ENCODE data around the gene DNAJC16.

DNAJC16 gene

DNA sequence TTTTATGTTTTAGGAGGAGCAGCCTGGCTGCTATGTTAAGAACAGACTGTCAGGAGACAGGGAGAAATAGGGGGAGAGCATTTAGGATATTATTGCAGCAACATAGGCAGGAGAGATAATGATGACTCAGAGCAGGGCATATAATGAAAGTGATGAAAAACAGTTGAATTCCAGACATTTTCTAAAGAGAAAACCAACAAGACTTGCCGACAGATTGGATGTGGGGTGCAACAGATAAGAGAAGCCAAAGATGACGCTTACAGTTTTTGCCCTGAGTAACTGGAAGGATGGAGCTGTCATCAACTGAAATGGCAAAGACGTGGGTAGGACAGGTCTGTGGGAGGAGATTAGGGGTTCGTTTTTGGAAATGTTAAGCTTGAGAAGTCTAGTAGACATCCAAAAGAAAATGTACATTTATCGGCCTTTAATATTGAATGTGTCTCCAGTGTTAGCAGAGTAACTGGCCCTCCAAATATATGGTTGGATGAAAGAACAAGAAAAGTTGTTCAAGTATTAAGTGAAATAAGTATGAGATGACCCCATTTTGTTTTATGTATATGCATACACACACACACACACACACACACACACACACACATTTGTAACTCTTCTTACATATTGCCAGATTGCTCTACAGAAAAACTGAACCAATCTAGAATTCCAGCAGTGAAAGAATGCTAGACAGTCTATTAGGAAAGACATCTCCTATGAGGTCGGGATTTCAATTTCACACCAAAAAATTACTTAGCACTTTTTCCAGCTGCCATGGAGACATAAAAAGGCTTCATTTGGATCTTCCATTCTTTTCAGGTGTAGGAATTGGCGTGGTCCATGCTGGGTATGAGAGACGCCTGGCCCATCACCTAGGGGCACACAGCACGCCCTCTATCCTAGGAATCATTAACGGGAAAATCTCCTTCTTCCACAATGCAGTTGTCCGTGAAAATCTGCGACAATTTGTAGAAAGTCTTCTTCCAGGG lies 17.2 kb downstream of the DNAJC16 start:
- H3K4me3 ChIP-seq (ENCODE audit: low read depth, low read length): no peak overlapping the region
- no peaks in the 10 kb centered on the region for H3K9me3 ChIP-seq (ENCODE audit: control insufficient read depth, insufficient read depth, low read depth, low read length)
- no peak overlapping the region for H3K27ac ChIP-seq (ENCODE audit: extremely low read depth, low read depth, low read length)
- H3K4me1 ChIP-seq (ENCODE audit: control insufficient read depth, insufficient read depth, low read length): no peaks in the 10 kb centered on the region; the same call in 1 of the 2 replicates
- TF ChIP-seq BCL11B (tag by site-specific recombination; IDR thresholded peaks at IDR 0.05; ENCODE audit: low read depth) (no peak), ZNF670 (tag by site-specific recombination; IDR thresholded peaks at IDR 0.05; ENCODE audit: low read depth) (no peak), MEIS1 (CRISPR knock-in tag; IDR thresholded peaks at IDR 0.05; ENCODE audit: borderline replicate concordance) (no peak), ZNF133 (tag by site-specific recombination; IDR thresholded peaks at IDR 0.05) (no peak), ZNF214 (tag by site-specific recombination; IDR thresholded peaks at IDR 0.05; ENCODE audit: borderline replicate concordance) (no peak), RBAK (tag by site-specific recombination; IDR thresholded peaks at IDR 0.05) (no peak), PRDM1 (tag by site-specific recombination; IDR thresholded peaks at IDR 0.05) (0 out of 2 replicates have a peak, but pooled peaks have one; percentile 33), ZNF211 (tag by site-specific recombination; IDR thresholded peaks at IDR 0.05; ENCODE audit: low read depth) (no peak), ZBTB48 (tag by site-specific recombination; IDR thresholded peaks at IDR 0.05) (no peak), ZNF311 (tag by site-specific recombination; IDR thresholded peaks at IDR 0.05; ENCODE audit: borderline replicate concordance) (no peak), KLF10 (tag by site-specific recombination; IDR thresholded peaks at IDR 0.05) (no peak), KLF8 (tag by site-specific recombination; IDR thresholded peaks at IDR 0.05) (no peak), ZNF677 (tag by site-specific recombination; IDR thresholded peaks at IDR 0.05) (peak; percentile 95), ZFP3 (tag by site-specific recombination; IDR thresholded peaks at IDR 0.05; ENCODE audit: low read depth) (no peak), PRDM6 (tag by site-specific recombination; IDR thresholded peaks at IDR 0.05) (no peak)
- TF ChIP-seq, protein P1, sequence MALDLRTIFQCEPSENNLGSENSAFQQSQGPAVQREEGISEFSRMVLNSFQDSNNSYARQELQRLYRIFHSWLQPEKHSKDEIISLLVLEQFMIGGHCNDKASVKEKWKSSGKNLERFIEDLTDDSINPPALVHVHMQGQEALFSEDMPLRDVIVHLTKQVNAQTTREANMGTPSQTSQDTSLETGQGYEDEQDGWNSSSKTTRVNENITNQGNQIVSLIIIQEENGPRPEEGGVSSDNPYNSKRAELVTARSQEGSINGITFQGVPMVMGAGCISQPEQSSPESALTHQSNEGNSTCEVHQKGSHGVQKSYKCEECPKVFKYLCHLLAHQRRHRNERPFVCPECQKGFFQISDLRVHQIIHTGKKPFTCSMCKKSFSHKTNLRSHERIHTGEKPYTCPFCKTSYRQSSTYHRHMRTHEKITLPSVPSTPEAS (tag by site-specific recombination; IDR thresholded peaks at IDR 0.05): 0 out of 2 replicates have a peak, but pooled peaks have one; percentile 10
- CTCF ChIA-PET: no interaction called here
- POLR2A ChIA-PET: no interaction called here
- peaks cover 19 to 90% of the 10 kb centered on the region in 2 experiments for H3K36me3 ChIP-seq (ENCODE audit: control insufficient read depth in 2 of 2, insufficient read depth in 1 of 2, low read length in 2 of 2)

DNA sequence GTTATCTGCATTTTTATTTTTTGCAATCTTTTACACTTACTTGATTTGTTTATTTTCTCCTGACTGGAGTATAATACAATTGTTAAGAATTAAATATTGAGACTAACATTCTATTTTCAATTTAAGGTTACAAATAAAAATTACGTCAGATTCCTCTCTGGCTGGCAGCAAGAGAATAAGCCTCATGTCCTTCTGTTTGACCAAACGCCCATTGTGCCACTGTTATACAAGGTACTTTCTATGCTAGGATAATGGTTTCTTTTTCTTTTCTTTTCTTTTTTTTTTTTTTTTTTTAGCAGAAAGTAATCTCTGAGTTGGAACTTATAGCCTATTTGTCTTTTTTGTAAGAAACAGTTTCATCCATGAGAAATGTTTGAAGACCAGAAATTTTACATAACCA lies 20.0 kb downstream of the DNAJC16 start:
- Histone ChIP-seq H3K9me3 (ENCODE audit: control insufficient read depth, insufficient read depth, low read depth, low read length) (no peaks in the 10 kb centered on the region), H3K27ac (ENCODE audit: extremely low read depth, low read depth, low read length) (no peak overlapping the region), H3K4me1 (ENCODE audit: control insufficient read depth, insufficient read depth, low read length) (no peaks in the 10 kb centered on the region), H3K4me3 (ENCODE audit: low read depth, low read length) (no peak overlapping the region), H3K36me3 (ENCODE audit: control insufficient read depth in 2 of 2, insufficient read depth in 1 of 2, low read length in 2 of 2) (peaks cover 19 to 78% of the 10 kb centered on the region in 2 experiments)
- POLR2A ChIA-PET: interaction anchor here (0.7 kb wide), 2 partner anchors 15 to 527 kb away, joined by 3 to 7 read pairs; no protein-coding TSS in a partner anchor
- no peak for TF ChIP-seq ZNF266 (tag by site-specific recombination; IDR thresholded peaks at IDR 0.05; ENCODE audit: low read depth)
- no peak for TF ChIP-seq ZNF843 (tag by site-specific recombination; IDR thresholded peaks at IDR 0.05)
- TF ChIP-seq GLIS1 (tag by site-specific recombination; IDR thresholded peaks at IDR 0.05): no peak
- no peak for TF ChIP-seq HOXD13 (CRISPR knock-in tag; IDR thresholded peaks at IDR 0.05; ENCODE audit: borderline replicate concordance)
- TF ChIP-seq ZNF140 (tag by site-specific recombination; IDR thresholded peaks at IDR 0.05): no peak
- TF ChIP-seq ZNF155 (tag by site-specific recombination; IDR thresholded peaks at IDR 0.05): no peak
- TF ChIP-seq MEIS1 (CRISPR knock-in tag; IDR thresholded peaks at IDR 0.05; ENCODE audit: borderline replicate concordance): no peak
- CTCF ChIA-PET: no interaction called here
